ENCODE measurements around the gene ARID5B.
"Not testable (repeated sequence)": the region's sequence is repeated elsewhere in the genome, so short reads cannot be mapped to it uniquely, and the experiment has no call there.

ARID5B gene

DNA sequence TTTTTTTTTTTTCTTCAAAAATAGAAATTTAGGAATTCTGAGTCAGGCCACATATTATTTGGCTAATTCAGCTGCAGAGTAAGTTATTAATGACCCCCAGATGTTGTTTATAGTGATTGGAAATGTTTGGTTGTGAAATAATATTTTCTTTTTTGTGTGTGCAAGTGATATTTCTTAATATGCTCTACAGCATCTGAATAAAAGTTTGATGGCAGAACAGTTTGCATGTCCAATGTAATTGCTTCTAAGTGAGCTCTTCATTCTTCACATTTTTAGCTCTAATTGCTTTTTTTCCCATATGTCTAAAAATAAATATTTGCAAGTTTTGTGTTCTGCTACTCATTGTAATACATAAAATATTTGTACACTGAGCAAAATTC is 116.0 kb downstream of the ARID5B start:
- no peak for DNase-seq

DNA sequence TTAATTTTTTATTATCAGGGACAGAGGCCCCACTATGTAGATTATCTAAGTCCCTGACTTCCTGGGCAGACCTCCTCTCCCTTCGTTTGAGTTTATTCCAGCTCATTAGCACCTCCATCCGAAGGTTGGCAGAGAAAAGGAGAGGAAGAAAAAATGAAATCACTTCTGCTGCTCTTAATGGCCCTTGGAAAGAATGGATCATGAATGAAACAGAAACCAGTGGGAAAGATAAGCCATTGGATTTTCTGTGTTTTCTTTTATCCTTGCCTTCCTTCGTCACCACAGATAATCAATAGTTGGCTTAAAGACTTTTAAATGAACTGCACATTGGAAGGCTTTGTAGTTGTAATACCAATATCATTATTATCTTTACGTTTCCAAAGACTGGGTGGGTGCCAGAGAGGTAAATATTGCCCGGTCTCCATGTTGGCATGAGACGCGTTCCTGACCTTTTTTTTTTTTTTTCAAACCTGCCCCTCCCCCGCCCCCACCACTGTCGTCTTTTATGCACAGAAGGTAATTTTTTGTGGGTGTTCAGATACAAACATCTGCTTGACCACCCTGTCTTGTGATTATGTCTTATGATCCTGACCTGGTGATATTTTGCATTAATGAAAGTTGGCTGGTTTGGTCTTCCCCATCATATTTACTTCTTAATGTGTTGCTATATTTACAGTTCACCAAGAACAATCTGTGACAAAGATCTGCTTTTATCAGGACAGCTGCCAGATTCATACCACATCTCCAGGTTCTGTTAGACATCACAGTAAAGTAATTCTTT is 116.8 kb downstream of the ARID5B start:
- no peak for DNase-seq

DNA sequence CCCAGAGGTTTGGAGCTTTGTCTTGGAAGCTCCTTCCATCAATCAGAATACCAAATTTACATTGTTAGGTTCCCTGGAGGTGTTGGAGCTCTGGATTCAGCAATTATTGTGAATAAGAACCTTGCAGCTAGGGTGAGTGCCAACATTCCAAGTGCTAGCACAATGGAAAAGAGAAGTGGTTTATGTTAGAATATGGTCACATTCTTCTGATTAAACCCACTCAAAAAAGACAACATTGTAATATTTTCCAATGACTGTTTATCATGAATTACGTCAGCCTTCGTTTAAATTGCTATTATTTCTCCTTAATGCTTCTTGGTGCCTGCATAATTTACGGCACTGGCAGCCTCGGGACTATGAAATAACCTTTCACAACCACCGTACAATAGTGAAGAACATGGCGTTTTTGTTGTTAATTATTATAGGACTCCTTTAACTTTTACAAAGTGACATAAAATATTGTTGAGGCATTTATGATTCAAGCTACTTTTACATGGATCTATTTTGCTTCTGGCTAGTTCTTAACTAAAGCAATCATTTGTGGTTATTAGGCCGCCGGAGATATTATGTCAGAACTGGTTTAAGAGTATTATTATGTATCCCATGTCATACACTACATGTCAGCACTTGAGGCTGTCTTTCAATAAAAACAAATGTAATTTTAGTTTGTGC is 117.7 kb downstream of the ARID5B start:
- no peak for DNase-seq

DNA sequence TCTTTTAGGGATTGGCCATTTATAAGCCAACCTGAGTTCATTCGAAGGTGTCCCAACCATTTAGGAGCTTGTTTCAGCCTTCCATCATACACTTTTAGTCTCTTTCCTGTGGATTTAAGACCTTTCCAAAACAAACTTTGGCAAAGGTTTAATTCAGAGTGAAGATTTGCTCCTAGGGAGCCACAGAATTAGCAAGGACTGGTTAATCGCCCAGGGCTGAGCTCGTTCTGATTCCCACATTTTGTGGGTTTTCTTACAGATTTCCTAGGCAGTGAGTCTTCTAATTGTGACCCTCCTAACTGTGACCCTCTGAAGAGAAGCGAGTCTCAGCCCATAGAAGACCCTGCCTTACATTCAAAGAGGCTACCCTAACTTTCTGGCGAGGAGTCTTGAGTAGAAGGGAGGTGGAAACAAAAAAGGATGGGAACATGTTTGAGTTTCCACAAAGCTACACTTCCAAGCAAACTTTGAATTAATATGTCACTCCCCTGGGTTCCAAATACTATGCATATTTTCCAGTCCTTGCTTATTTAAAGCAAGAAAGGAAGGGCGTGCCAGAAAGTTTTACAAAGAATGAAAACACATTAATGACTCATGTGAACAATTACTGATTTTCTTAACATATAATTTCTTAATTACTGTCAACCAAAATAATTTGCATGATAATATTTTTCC is 118.3 kb downstream of the ARID5B start:
- no peak for DNase-seq

DNA sequence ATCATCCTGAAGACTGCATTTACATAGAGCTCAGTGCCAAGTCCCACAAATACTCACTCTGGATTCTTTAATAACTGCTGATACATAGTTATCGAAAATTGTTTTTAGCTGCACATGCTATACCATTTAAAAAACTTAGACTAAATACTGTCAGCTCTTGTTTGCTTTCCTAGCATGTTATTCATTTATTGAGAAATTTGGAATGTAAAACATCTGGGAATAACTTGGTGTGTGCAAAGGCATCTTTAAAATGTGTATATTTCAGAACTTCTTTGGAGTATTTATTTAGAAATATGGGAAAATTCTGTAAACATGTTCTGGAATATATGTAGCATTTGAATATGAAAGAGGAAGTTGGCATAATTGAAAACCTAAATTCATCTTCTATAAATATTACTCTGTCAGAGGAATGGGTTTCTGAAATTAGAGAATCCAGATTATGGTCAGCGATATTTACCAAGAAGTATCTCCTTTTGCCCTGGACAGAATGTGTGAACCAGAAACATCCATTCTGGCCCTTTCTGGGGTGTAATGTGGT is 119.7 kb downstream of the ARID5B start:
- DNase-seq = no peak

DNA sequence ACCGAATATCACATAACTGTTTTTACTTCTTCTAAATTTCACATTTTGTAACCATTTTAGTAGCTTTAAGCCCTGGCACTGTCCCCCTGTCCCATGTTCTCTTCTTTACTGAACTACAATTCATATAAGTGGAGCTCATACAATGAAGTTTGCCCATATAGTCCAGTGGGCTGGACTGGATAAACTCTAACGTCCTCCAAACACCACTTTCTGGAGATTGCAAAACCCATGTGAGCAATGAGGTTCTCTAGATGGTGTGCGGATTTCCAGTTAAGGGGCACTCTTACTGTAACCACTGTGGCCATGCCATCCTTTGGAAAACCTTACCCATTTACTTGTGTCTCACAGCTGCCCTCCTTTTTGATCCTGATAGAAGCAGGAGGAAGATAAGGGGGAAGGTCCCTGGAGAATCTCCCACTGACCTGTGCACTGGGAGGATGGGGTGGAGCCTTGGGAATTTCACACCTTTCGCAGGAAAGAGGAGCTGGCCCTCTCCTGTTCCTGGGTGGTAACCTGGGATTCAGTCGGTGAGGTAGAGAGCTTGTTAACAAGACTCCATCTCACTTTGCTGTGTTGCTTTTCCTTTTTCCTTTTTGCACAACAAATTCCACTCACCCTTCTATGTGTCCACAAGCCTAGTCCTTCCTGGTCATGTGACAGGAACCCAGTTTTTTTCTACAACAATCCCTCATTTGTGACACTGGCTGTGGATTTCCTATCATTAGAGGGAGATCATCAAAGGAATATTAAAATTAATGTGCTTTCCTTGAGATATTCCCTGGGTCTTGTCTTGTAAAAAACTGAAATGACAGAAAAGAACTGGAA is 120.7 kb downstream of the ARID5B start:
- no peak for DNase-seq

DNA sequence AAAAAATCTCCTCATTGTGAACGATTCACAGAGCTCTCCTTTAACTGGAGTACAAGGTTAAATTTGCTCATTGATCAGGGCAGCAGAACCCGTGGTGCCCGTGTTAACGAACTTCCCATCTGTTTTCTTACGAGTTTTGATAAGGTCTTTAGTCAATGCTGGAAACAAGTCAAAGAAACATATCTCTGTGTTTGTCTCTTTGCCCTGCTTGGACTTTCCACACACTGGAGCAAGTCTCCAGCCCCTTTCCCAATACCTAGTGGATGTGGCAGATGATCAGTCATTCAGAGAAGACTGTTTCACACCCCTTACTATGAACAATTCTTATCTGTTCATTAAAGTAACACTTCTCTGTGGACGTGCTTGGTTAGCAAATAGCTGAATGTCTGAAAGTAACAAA is 121.3 kb downstream of the ARID5B start:
- no peak for DNase-seq

DNA sequence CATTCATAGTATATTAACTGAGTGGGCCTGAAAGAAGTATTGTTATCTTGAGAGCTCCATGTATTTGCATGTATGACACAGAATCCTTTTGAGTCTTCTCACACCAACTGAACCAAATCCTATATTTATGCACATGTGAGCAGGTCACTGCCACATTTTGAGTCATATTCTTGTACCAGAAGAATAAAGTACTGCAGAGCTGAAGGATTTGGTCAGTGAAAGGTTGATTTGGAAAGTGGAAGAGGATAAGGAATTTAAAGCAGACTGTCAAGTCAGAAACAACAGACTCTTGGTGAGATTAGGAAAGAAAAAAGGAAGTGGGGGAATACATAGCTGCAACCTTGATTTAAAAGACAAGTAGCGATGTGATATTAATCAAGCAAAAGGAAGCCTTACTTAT is 121.8 kb downstream of the ARID5B start:
- DNase-seq = no peak

DNA sequence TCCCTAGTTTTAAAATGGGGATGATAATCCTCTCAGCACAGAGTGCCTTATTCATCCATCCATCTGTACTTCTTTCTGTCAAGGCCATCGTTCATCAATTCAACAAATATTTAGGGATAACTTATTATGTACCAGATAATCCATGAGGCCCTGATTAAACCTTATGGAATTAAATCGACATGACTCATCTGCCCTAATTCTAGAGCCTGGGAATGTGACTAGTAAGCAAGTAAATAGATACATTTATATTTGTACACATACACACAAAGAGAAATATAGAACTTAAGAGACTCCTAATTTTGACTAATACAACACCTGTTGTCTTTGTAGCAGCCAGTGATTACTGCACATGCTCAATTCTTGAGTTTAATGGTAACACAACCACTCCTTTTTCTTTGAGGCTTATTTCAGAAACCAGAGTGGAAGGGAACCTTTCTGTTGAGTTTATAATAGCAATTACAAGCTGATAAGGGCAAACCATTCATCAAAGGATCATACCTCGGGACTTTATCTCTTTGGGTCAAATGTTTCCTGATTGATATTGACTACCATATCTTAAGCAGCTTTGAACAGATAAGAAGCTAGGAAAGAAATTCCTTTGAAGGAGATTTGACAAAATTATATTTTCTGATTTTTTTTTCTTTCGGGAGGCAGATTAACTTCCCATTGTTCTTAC is 122.7 kb downstream of the ARID5B start:
- DNase-seq = no peak

DNA sequence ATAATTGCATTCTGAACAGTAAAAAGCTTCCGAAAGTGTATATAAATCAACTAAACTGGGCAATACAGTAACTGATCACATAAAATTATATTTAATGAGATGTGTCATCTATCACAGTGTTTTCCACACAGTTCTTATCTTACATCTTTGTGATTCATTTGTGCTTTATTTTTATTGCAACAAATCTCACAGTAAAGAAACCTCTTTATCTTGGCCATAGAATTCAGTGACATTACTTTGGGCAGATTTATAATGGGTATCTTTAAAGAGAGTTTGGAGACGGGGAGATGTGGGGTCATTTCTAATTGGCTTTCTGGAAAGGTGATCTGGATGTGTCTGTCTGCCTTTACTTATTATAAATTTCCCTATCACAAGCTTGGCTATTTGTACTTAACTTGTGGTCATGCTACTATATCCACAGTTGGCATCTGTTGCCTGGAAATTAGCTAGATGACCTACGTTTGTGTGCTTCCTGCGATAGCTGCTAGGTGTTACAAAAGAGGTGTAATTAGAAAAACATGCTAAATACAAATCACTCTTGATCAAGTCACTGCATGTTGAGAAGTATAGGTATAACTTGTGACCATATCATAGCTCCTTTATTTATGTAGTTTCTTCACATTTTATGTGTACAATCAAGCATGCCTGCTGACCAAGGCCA is 123.8 kb downstream of the ARID5B start:
- no peak for DNase-seq

DNA sequence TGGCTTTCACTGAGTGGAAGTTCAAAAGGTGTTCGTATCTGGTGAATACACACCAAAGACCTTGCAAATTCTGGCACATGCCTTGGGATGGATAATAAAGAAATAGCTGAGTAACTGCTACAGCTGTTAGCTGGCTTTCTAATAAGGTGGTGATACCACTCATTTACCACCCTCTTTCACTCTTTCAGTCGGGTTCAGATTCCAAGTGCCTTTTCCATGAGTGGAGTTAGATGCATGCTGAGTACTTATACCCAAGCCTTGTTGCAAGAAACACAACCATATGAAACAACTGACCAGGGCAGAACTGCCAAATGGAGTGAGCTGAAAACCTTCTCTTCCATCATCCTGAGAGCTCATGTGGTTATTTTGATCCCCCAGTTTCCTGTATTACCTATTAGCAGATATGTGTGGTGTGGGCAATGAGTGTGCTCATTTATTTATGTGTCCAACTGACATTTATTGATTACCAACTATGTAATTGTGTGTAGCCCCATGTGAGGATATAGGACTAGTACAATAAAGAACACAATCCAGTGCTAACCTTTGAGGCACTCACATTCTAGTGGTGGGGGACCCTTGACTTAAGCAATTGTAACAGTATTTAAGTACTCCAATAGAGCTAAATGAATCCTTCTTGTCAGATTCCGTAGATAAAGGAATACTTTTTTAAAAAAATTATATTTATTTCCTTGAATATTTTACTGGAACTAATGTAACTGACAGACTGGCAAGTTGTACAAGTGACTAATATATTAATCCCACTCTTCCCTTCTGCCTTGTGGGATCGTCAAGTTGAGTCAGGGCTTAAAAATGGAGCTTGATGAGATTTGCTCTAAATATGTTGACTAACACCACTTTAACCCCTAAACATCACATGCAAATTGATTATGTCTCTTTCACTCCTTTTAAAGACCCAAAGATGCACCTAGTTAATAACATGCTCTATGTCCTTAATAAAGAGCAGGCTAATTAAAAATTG is 124.7 kb downstream of the ARID5B start:
- DNase-seq = no peak

DNA sequence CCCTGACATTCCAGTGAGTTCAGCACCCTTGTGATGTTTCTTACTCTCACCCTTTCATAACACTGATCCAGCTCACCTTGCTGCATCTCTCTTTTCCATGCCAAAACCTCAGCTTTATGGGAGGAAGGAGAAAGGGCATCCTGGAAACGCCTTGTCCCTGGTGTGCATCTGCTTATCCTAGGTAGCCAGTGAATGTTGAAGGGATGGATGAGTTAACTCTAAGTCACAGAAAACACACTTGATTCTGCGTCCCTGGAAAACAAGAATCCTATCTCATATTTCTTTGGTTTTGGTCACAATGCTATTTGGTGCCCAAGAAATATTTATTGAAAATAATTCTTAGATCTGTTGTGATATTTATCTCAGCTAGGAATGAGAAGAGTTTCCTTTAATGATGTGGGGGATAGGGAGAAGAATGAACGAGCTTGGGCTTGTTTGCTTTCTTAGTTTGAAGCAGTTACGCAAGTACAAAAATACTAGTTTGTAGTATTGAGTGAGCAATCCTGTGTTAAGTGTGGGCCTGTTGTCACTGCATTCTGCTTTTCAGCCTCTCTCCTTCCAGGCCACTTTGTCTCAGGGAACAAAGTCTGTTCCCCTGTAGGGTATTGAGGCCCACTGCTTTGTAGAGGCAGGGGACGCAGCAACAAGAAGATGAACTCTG is 126.5 kb downstream of the ARID5B start:
- no peak for DNase-seq

DNA sequence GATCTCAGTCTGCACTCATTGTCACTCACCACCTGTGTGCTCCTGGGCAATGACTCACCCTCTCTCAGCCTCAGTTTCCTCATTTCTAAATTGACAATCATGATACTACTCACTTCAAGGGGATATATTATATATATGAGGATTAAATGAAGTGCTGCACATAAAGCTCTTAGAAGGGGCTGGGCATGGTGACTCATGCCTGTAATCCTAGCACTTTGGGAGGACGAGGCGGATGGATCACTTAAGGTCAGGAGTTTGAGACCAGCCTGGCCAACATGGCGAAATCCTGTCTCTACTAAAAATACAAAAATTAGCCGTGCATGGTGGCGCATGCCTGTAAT is 127.0 kb downstream of the ARID5B start:
- DNase-seq = not testable (repeated sequence)

DNA sequence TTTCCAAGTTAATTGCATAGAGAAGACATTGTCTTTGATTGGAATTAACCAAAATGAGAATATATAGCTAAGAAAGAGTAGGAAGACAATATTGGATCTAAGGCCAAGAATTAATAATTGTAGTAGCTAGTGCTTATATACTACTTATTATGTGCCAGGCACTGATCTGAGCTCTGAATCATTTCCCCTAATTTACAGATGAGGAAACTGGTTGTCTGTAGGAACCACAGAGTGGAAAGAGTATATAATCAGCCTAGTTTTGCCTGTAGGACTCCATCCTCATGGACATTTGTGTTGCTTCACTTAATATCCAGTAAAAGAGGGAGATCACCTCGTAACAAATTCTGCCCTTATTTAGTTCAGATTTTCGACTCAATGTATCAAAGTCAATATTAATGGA is 127.9 kb downstream of the ARID5B start:
- no peak for DNase-seq

DNA sequence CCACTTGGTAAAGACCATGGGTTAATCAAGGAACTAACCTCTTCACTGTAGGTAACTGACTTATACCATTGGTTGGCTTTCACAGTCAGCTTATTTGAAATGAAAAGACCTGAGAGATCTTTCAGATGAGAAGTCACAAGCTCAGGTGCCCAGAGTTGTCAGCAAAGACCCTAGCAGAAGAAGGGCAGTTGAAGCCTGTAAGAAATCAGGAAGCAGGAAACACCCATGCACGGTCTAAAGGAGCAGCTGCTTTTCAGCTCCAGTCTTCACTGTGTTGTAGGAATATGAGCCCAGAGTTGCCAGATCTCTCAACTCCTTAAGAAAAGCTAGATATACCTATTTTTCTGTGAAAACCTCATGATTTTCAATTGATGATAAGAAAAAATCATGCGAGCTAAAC is 130.0 kb downstream of the ARID5B start:
- DNase-seq = no peak

DNA sequence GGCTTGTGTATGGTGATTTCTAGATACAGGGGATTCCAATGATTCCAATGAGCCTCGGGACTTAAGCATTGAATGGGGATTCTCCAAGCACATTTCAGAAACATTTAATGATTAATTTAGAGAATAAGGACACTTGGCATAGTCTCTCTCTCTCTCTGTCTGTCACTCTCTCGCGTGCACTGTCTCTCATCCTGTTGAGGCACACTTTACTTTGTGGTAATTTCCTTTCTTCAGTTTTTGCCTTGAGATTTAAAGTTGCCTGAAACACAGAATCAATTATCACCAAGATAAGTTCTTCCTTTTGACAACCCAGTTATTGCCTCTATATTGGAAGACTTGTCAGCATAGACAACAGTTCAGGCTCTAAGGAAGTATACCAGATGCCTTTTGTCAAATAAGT is 131.6 kb downstream of the ARID5B start:
- DNase-seq = no peak

DNA sequence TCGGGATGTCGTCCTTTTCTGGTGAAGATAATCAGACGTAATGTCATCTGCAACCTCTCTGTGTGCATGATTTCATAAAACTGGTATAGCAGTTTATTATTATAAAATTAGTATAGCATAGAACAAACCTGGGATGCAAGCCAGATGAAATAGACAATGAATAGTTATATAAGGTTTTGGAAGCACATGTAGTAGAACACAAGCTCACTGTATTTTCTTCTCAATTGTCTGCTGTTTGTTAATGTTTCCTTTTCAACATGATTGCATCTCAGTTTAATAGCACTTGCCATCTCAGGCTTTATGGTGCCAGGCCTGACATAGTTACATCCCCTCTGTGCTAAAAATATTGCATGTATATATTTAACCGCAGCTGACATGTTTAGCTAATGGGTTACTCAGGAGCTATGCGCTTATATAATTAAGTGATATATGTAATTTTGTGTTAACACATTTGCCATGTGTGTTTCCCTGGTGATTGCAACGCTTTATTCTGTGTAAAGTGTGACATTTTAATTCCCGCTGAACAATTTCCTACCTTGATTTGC is 132.7 kb downstream of the ARID5B start:
- no peak for DNase-seq

DNA sequence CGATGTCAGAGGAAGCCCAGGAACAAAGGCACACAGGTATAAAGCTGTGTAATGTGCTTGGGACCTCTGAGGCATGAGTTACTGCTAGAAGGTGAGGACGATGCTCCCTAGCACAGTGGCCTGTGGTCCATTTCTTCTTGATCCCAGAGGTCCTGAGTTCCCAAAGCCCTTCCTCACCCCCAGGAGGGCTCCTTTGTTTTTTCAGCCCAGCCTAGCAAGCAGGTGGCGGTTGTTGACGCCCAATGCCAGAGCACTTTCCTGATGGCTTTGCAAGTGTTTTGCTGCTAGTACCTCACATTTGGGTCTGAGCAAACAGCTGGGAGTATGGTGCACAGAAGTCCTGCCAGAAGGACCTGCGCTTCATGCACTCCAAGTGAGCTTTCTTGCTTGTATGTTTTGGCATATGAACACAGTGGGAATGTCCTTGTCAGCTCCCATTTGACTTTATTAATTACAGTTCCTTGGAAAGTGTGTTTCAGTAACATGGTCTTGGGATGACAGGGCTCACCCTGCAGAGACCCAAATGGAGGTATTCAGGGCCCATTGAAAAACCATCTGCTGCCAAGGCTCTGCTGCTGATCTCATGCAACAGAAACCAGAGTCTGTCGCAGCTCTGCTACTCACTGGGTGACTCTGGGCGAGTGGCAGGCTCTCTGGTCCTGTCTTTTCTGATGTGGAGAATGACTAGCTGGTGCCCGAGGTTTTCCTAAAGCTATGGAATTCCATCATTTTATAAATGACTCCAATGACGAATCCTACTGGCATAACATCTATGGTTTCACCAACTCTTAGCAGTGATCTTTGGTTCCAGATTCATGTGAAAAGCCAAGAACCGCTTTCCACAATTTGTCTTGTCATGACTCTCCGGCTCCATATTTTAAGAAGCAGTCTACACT is 134.9 kb downstream of the ARID5B start:
- DNase-seq = no peak

All from NCI-H345 (cell line).